ENCODE data around the gene RELCH.

Gene RELCH

DNA sequence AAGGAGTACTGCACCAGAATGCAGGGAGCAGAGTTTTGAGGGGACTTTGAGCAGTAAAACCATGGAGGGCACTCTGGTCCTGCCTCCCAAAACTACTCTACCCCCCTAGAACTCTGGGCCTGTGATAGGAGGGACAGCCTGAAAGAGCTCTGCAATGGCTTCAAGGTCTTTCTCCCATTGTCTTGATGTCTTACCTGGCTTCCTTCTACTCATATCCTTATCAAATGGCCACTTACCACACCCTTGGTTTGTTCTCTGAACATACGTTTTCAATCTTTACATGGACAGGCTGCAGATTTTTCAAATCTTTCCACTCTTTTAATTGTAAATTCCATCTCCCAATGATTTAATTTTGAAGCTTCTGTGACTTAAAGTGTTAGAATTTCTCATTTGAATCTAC is 27.7 kb downstream of the RELCH start:
- Histone ChIP-seq H2AFZ (ENCODE audit: low read length, unreplicated experiment) (no peak overlapping the region), H3K27ac (ENCODE audit: low read depth, low read length) (no peak overlapping the region), H3K79me2 (ENCODE audit: control insufficient read depth, insufficient read depth, low read length, unreplicated experiment) (peaks cover 11% of the 10 kb centered on the region)

DNA sequence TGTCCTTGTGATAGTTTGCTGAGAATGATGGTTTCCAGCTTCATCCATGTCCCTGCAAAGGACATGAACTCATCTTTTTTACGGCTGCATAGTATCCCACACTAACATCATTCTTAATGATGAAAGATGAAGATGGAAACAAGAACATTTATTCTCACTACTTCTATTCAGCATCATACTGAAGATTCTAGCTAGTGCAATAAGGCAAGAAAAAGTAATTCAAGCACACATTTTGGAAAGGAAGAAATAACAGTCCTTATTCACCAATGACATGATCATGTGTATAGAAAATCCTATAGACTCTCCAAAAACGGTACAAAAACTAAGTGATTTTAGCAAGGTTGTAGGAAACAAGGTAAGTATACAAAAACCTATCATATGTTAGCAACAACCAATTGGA is 37.2 kb downstream of the RELCH start:
- H3K36me3 ChIP-seq (ENCODE audit: insufficient read depth, low read length), result peaks cover 53% of the 10 kb centered on the region
- H3K79me2 ChIP-seq (ENCODE audit: control insufficient read depth, insufficient read depth, low read length, unreplicated experiment), result no peaks in the 10 kb centered on the region
- H2AFZ ChIP-seq (ENCODE audit: low read length, unreplicated experiment), result no peak overlapping the region
- no peak overlapping the region for H3K27ac ChIP-seq (ENCODE audit: low read depth, low read length)
- no peaks in the 10 kb centered on the region for H3K4me1 ChIP-seq (ENCODE audit: control insufficient read depth, insufficient read depth, low read length, unreplicated experiment)
- H3K4me3 ChIP-seq (ENCODE audit: low read depth, low read length), result no peak overlapping the region
- H3K27me3 ChIP-seq (ENCODE audit: insufficient read depth, low read length), result no peaks in the 10 kb centered on the region

More for the DNA sequence above, 27.7 kb downstream of the RELCH start:
- peaks cover 5% of the 10 kb centered on the region for H3K4me1 ChIP-seq (ENCODE audit: control insufficient read depth, insufficient read depth, low read length, unreplicated experiment)
- no peaks in the 10 kb centered on the region for H3K27me3 ChIP-seq (ENCODE audit: insufficient read depth, low read length)
- peaks cover 34% of the 10 kb centered on the region for H3K36me3 ChIP-seq (ENCODE audit: insufficient read depth, low read length)
- H3K4me3 ChIP-seq (ENCODE audit: low read depth, low read length), result no peak overlapping the region

DNA sequence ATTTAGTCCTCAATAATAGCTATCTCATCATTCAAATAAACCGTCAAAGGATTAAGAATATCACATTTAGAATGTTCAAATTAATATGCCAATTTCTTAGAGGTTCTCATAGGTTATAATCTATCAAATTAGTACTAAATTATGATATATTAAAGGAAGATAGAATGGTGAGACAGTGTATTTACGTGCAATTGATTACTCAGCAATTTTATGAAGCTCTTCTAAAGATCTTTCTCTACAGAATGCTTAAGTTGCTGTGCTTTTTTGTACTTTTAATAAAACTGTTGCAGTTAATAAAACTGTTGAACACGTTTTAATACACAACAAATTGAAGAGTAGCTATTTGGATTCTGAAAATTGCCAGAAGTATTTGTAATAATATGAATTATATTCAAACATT is 39.0 kb downstream of the RELCH start:
- no peaks in the 10 kb centered on the region for H3K4me1 ChIP-seq (ENCODE audit: control insufficient read depth, insufficient read depth, low read length, unreplicated experiment)
- no peak overlapping the region for H3K27ac ChIP-seq (ENCODE audit: low read depth, low read length)
- no peak overlapping the region for H3K4me3 ChIP-seq (ENCODE audit: low read depth, low read length)
- no peaks in the 10 kb centered on the region for H3K79me2 ChIP-seq (ENCODE audit: control insufficient read depth, insufficient read depth, low read length, unreplicated experiment)
- peaks cover 57% of the 10 kb centered on the region for H3K36me3 ChIP-seq (ENCODE audit: insufficient read depth, low read length)
- no peaks in the 10 kb centered on the region for H3K27me3 ChIP-seq (ENCODE audit: insufficient read depth, low read length)
- H2AFZ ChIP-seq (ENCODE audit: low read length, unreplicated experiment), result no peak overlapping the region

DNA sequence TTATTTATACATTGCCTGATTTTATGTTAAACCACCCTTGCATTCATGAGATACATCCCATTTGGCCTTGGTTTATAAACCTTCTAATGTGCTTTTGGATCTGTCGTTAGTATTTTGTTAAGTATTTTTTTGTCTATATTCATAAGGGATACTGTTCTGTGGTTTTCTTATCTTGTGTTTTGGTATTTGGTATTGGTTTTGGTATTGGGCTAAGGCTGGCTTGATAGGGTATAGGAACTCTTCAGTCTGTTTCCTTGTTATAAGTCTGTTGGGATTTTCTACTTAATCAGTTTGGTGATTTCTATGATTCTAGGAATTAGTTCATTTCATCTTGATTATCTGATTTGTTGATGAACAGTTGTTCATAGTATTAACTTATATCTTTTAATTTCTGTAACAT is 49.2 kb downstream of the RELCH start:
- Histone ChIP-seq H3K36me3 (ENCODE audit: insufficient read depth, low read length) (peaks cover 23% of the 10 kb centered on the region), H2AFZ (ENCODE audit: low read length, unreplicated experiment) (no peak overlapping the region), H3K4me1 (ENCODE audit: control insufficient read depth, insufficient read depth, low read length, unreplicated experiment) (no peaks in the 10 kb centered on the region), H3K27ac (ENCODE audit: low read depth, low read length) (no peak overlapping the region), H3K79me2 (ENCODE audit: control insufficient read depth, insufficient read depth, low read length, unreplicated experiment) (no peaks in the 10 kb centered on the region), H3K27me3 (ENCODE audit: insufficient read depth, low read length) (no peaks in the 10 kb centered on the region), H3K4me3 (ENCODE audit: low read depth, low read length) (no peak overlapping the region)

DNA sequence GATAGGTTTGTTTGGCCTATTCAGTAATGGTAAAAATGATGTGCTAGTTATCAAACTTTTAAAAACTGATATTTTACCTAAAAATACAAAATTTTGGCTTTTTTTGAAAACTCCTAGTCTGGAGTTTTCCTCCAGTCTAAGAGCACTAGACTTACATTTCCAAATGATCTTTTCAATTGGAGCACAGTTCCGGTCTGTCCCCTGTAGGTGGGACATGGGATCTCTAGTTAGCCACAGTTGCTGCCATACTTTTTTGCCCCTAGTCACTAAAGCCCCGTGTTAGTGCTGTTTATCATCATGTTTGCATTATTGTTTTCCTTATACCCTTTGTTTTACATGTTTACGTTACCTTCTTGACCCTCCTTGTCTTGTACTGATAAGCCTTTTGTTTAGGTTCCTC is 52.4 kb downstream of the RELCH start:
- H2AFZ ChIP-seq (ENCODE audit: low read length, unreplicated experiment), result no peak overlapping the region
- no peak overlapping the region for H3K4me3 ChIP-seq (ENCODE audit: low read depth, low read length)
- H3K27ac ChIP-seq (ENCODE audit: low read depth, low read length), result no peak overlapping the region
- no peaks in the 10 kb centered on the region for H3K79me2 ChIP-seq (ENCODE audit: control insufficient read depth, insufficient read depth, low read length, unreplicated experiment)
- H3K27me3 ChIP-seq (ENCODE audit: insufficient read depth, low read length), result no peaks in the 10 kb centered on the region
- no peaks in the 10 kb centered on the region for H3K4me1 ChIP-seq (ENCODE audit: control insufficient read depth, insufficient read depth, low read length, unreplicated experiment)
- peaks cover 18% of the 10 kb centered on the region for H3K36me3 ChIP-seq (ENCODE audit: insufficient read depth, low read length)

DNA sequence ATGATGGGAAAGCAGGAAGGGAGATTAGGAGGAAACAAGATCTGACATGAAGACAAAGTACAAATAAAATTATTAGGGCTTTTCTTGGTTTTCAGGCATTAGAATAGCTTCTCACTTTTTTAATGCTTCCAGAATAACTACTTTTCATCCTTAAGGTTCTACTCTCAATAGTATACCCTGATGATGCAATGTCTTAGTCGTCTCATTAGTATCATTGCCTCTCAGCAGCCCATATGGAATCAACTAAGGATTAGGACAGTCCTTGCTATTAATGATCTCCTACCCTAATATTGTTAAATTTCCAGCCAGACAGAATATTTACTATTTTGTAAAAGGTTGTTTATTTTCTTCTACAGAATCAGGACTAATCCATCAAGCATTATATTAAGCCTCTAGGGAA is 55.9 kb downstream of the RELCH start:
- Histone ChIP-seq H3K36me3 (ENCODE audit: insufficient read depth, low read length) (peaks cover 5% of the 10 kb centered on the region; the same call in 1 of the 2 replicates), H3K27me3 (ENCODE audit: insufficient read depth, low read length) (no peaks in the 10 kb centered on the region), H2AFZ (ENCODE audit: low read length, unreplicated experiment) (no peak overlapping the region), H3K79me2 (ENCODE audit: control insufficient read depth, insufficient read depth, low read length, unreplicated experiment) (no peaks in the 10 kb centered on the region), H3K4me1 (ENCODE audit: control insufficient read depth, insufficient read depth, low read length, unreplicated experiment) (peaks cover 2% of the 10 kb centered on the region), H3K4me3 (ENCODE audit: low read depth, low read length) (no peak overlapping the region), H3K27ac (ENCODE audit: low read depth, low read length) (no peak overlapping the region)

DNA sequence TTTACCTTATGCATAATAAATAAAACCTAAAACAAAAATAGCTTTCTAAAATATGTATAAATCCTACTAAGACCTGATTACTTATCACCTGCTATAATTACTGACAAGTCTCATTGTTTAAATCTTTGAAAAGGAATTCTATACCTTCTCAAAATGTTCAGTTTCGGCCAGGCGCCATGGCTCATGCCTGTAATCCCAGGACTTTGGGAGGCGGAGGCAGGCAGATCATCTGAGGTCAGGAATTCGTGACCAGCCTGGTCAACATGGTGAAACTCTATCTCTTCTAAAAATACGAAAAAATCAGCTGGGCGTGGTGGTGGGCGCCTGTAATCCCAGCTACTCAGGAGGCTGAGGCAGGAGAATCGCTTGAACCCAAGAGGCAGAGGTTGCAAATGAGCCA is 58.1 kb downstream of the RELCH start:
- Histone ChIP-seq H3K4me1 (ENCODE audit: control insufficient read depth, insufficient read depth, low read length, unreplicated experiment) (peaks cover 7% of the 10 kb centered on the region), H3K27me3 (ENCODE audit: insufficient read depth, low read length) (no peaks in the 10 kb centered on the region), H3K4me3 (ENCODE audit: low read depth, low read length) (no peak overlapping the region), H3K79me2 (ENCODE audit: control insufficient read depth, insufficient read depth, low read length, unreplicated experiment) (no peaks in the 10 kb centered on the region), H2AFZ (ENCODE audit: low read length, unreplicated experiment) (no peak overlapping the region), H3K27ac (ENCODE audit: low read depth, low read length) (no peak overlapping the region), H3K36me3 (ENCODE audit: insufficient read depth, low read length) (no peaks in the 10 kb centered on the region)

GRCh38 chr18:62245699-62246098 is 58.6 kb downstream of the RELCH start:
- peaks cover 7% of the 10 kb centered on the region for H3K4me1 ChIP-seq (ENCODE audit: control insufficient read depth, insufficient read depth, low read length, unreplicated experiment)
- no peak overlapping the region for H3K27ac ChIP-seq (ENCODE audit: low read depth, low read length)
- no peaks in the 10 kb centered on the region for H3K27me3 ChIP-seq (ENCODE audit: insufficient read depth, low read length)
- no peak overlapping the region for H3K4me3 ChIP-seq (ENCODE audit: low read depth, low read length)
- H2AFZ ChIP-seq (ENCODE audit: low read length, unreplicated experiment), result no peak overlapping the region
- H3K79me2 ChIP-seq (ENCODE audit: control insufficient read depth, insufficient read depth, low read length, unreplicated experiment), result no peaks in the 10 kb centered on the region
- no peaks in the 10 kb centered on the region for H3K36me3 ChIP-seq (ENCODE audit: insufficient read depth, low read length)

DNA sequence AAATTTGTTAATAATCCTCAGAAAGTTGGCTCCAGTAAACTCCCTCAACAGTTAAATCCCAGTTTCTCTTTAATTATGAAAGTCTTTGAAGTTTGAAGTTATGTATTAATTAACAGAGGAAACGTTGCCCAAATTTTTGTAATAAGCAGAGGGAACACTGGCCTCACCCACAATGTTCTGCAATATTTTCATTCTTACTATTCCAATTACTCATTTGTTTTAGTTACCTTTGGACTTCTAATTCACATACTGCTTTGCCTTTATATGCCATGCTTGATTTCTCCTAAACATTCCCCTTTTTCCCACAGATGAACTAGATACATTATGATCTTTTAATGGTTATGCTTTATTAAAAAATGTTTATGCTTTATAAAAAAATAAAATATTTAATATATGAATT is 61.3 kb downstream of the RELCH start:
- Histone ChIP-seq H3K4me3 (ENCODE audit: low read depth, low read length) (no peak overlapping the region), H2AFZ (ENCODE audit: low read length, unreplicated experiment) (no peak overlapping the region), H3K36me3 (ENCODE audit: insufficient read depth, low read length) (no peaks in the 10 kb centered on the region), H3K27ac (ENCODE audit: low read depth, low read length) (no peak overlapping the region), H3K4me1 (ENCODE audit: control insufficient read depth, insufficient read depth, low read length, unreplicated experiment) (peaks cover 7% of the 10 kb centered on the region), H3K79me2 (ENCODE audit: control insufficient read depth, insufficient read depth, low read length, unreplicated experiment) (no peaks in the 10 kb centered on the region), H3K27me3 (ENCODE audit: insufficient read depth, low read length) (no peaks in the 10 kb centered on the region)

DNA sequence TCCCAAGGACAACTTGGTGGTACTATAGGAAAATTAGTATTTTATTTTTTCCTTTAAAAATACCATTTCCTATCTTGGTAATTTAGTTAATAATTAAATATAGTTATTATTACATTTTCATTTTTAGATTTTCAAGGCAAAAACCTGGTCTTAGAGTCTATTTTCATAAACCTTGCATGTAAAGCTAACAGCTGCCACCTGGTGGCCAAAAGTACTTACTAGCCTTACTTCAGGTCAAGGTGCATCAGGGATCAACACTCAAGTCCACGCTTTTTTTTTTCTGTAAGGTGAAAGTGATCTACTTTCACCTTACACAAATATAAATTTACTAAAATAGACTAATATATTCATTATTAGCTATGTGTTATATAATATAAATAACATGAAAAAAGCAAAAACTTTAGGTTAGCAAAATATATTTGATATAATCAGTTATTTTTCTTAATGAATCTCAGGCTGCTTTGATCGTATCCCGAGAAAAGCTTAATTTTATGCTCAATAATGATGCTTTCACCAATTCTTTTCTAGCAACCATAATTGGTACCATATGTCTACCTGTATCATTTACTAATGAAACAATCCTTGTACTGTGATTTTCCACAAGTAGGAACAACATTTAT is 62.5 kb downstream of the RELCH start:
- Histone ChIP-seq H3K79me2 (ENCODE audit: control insufficient read depth, insufficient read depth, low read length, unreplicated experiment) (no peaks in the 10 kb centered on the region), H3K27me3 (ENCODE audit: insufficient read depth, low read length) (no peaks in the 10 kb centered on the region), H3K27ac (ENCODE audit: low read depth, low read length) (no peak overlapping the region), H3K4me3 (ENCODE audit: low read depth, low read length) (no peak overlapping the region), H3K36me3 (ENCODE audit: insufficient read depth, low read length) (no peaks in the 10 kb centered on the region), H2AFZ (ENCODE audit: low read length, unreplicated experiment) (no peak overlapping the region), H3K4me1 (ENCODE audit: control insufficient read depth, insufficient read depth, low read length, unreplicated experiment) (peaks cover 7% of the 10 kb centered on the region)

DNA sequence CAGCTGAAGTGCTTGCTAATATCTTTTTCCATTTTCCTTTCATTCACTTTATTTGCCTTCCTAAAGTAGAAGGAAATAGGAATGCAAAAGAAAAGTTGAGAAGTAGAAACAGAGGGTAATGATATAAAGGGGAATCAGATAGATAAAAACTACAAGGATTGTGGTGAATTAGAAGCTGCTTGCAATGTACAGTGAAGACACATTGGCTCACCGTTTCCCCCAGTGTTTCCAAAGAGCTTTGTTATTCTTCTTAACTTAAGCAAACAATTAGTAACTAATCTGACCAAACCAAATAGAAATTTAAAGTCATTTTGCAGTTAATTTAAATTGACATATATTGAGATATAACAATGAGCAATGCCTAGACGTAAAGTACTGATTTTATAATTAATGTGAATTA is 63.4 kb downstream of the RELCH start:
- Histone ChIP-seq H3K4me3 (ENCODE audit: low read depth, low read length) (no peak overlapping the region), H3K4me1 (ENCODE audit: control insufficient read depth, insufficient read depth, low read length, unreplicated experiment) (peaks cover 7% of the 10 kb centered on the region), H3K36me3 (ENCODE audit: insufficient read depth, low read length) (no peaks in the 10 kb centered on the region), H3K79me2 (ENCODE audit: control insufficient read depth, insufficient read depth, low read length, unreplicated experiment) (no peaks in the 10 kb centered on the region), H3K27ac (ENCODE audit: low read depth, low read length) (no peak overlapping the region), H2AFZ (ENCODE audit: low read length, unreplicated experiment) (no peak overlapping the region), H3K27me3 (ENCODE audit: insufficient read depth, low read length) (no peaks in the 10 kb centered on the region)
